ENCODE measurements around the gene SLC31A1.

The SLC31A1 gene

GRCh38 chr9:113221003-113221799, at the start of gene SLC31A1, which contains the start of gene FKBP15:
TSS of gene SLC31A1 (plus strand) at chr9:113221544. CDS start at chr9:113256149, 34,605 bp downstream.
TSS of gene FKBP15 (minus strand) at chr9:113221277. CDS start at chr9:113221243, 34 bp downstream.
- no peak for TF ChIP-seq RAD21 (IDR thresholded peaks at IDR 0.05; ENCODE audit: low read depth)
- TF ChIP-seq CREB1 (IDR thresholded peaks at IDR 0.05; ENCODE audit: low read depth) = peak; percentile 72
- peak; percentile 44; the same call in 1 of the 2 replicates for TF ChIP-seq FOXM1 (IDR thresholded peaks at IDR 0.05; ENCODE audit: borderline replicate concordance, low read depth)
- peak; percentile 7; the same call in 1 of the 2 replicates for TF ChIP-seq EP300 (IDR thresholded peaks at IDR 0.05; ENCODE audit: borderline replicate concordance)
- TF ChIP-seq NFIC (IDR thresholded peaks at IDR 0.05) = 0 out of 2 replicates have a peak, but pooled peaks have one; percentile 9
- TF ChIP-seq CEBPB (IDR thresholded peaks at IDR 0.05) = no peak
- TF ChIP-seq, protein P1, sequence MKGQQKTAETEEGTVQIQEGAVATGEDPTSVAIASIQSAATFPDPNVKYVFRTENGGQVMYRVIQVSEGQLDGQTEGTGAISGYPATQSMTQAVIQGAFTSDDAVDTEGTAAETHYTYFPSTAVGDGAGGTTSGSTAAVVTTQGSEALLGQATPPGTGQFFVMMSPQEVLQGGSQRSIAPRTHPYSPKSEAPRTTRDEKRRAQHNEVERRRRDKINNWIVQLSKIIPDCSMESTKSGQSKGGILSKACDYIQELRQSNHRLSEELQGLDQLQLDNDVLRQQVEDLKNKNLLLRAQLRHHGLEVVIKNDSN (IDR thresholded peaks at IDR 0.05) = peak; percentile 40
- no peak; the same call in none of the 2 replicates for TF ChIP-seq TEAD4 (IDR thresholded peaks at IDR 0.05)
- TF ChIP-seq REST (IDR thresholded peaks at IDR 0.05; ENCODE audit: low read depth) = 0 out of 2 replicates have a peak, but pooled peaks have one; percentile 5
- TF ChIP-seq TCF12 (IDR thresholded peaks at IDR 0.05; ENCODE audit: low read depth) = 0 out of 2 replicates have a peak, but pooled peaks have one; percentile 29
- TF ChIP-seq YY1 (IDR thresholded peaks at IDR 0.05; ENCODE audit: low read depth) = no peak
- peak; percentile 53; the same call in 1 of the 2 replicates for TF ChIP-seq MAX (IDR thresholded peaks at IDR 0.05)
- TF ChIP-seq ZBTB7A (IDR thresholded peaks at IDR 0.05; ENCODE audit: low read depth) = peak; percentile 65; the same call in 1 of the 2 replicates
- 0 out of 2 replicates have a peak, but pooled peaks have one; percentile 5 for TF ChIP-seq EGR1 (IDR thresholded peaks at IDR 0.05)
- TF ChIP-seq TAF1 (IDR thresholded peaks at IDR 0.05; ENCODE audit: low read depth) = peak; percentile 86

GRCh38 chr9:113173341-113173740, 48.0 kb upstream of the SLC31A1 start:
- TF ChIP-seq NFIC (IDR thresholded peaks at IDR 0.05) = no peak
- no peak for TF ChIP-seq EP300 (IDR thresholded peaks at IDR 0.05; ENCODE audit: borderline replicate concordance)
- no peak for TF ChIP-seq TEAD4 (IDR thresholded peaks at IDR 0.05)
- TF ChIP-seq ZBTB7A (IDR thresholded peaks at IDR 0.05; ENCODE audit: low read depth) = no peak
- no peak for TF ChIP-seq EGR1 (IDR thresholded peaks at IDR 0.05)
- TF ChIP-seq MAX (IDR thresholded peaks at IDR 0.05) = no peak
- no peak for TF ChIP-seq CEBPB (IDR thresholded peaks at IDR 0.05)
- TF ChIP-seq, protein P1 (IDR thresholded peaks at IDR 0.05) = no peak
- no peak for TF ChIP-seq YY1 (IDR thresholded peaks at IDR 0.05; ENCODE audit: low read depth)
- no peak for TF ChIP-seq FOXM1 (IDR thresholded peaks at IDR 0.05; ENCODE audit: borderline replicate concordance, low read depth)
- no peak for TF ChIP-seq CREB1 (IDR thresholded peaks at IDR 0.05; ENCODE audit: low read depth)
- TF ChIP-seq RAD21 (IDR thresholded peaks at IDR 0.05; ENCODE audit: low read depth) = no peak
- TF ChIP-seq TAF1 (IDR thresholded peaks at IDR 0.05; ENCODE audit: low read depth) = no peak
- TF ChIP-seq REST (IDR thresholded peaks at IDR 0.05; ENCODE audit: low read depth) = no peak
- no peak for TF ChIP-seq TCF12 (IDR thresholded peaks at IDR 0.05; ENCODE audit: low read depth)

DNA sequence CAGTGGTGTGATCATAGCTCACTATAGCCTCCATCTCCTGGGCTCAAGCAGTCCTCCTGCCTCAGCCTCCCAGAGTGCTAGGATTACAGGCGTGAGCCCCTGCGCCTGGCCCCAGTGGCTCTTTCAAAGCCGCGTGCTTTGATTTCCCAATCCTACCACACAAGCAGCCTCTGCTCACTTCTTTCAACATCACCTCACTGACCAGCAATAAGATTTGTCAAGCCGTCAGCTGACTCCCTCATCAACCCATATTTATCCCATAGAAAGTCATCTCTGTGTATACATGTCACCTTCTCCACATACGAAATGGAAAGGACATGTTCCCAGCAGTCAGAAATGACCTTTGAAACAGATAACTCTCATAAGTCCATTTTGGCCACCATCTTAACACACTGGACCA, 44.5 kb upstream of the SLC31A1 start:
- TF ChIP-seq REST (IDR thresholded peaks at IDR 0.05; ENCODE audit: low read depth) (no peak), EGR1 (IDR thresholded peaks at IDR 0.05) (no peak), EP300 (IDR thresholded peaks at IDR 0.05; ENCODE audit: borderline replicate concordance) (no peak), NFIC (IDR thresholded peaks at IDR 0.05) (no peak), FOXM1 (IDR thresholded peaks at IDR 0.05; ENCODE audit: borderline replicate concordance, low read depth) (no peak), TCF12 (IDR thresholded peaks at IDR 0.05; ENCODE audit: low read depth) (no peak), CEBPB (IDR thresholded peaks at IDR 0.05) (no peak), YY1 (IDR thresholded peaks at IDR 0.05; ENCODE audit: low read depth) (no peak), TAF1 (IDR thresholded peaks at IDR 0.05; ENCODE audit: low read depth) (no peak), ZBTB7A (IDR thresholded peaks at IDR 0.05; ENCODE audit: low read depth) (no peak), TEAD4 (IDR thresholded peaks at IDR 0.05) (no peak), MAX (IDR thresholded peaks at IDR 0.05) (no peak)
- TF ChIP-seq, protein P1 (IDR thresholded peaks at IDR 0.05) = no peak

All from Ishikawa (cell line).